ENCODE results near the gene DRC1.

The DRC1 gene

DNA sequence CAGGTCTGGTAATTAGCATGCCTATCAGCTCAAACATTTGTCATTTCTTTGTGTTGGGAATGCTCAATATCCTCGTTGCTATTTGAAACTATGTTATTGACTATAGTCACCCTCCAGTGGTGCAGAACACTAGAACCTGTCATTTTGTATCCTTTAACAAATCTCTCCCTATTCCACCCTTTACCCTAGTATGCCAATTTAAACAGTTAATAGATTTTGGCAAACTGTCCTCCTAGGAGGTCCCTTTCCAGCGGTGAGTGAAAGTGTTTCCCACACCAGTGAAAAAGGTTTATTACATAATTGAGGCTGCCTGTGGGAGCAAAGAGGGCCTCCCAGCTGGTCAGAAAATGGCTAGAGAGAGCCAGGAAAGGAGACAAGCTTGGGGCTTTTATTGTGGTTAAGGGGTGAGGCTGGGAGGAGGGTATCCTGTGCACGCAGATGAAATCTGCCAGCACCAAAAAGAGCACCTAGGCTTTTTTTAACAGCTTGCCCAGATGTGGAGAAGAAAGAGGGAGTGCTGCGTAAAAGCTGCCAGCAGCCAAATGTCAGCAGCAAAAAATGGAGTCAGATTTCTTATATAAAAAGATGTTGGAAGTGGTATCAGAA lies 1.8 kb upstream of the DRC1 start:
- DNase-seq (ENCODE audit: low spot score), result no peak

DNA sequence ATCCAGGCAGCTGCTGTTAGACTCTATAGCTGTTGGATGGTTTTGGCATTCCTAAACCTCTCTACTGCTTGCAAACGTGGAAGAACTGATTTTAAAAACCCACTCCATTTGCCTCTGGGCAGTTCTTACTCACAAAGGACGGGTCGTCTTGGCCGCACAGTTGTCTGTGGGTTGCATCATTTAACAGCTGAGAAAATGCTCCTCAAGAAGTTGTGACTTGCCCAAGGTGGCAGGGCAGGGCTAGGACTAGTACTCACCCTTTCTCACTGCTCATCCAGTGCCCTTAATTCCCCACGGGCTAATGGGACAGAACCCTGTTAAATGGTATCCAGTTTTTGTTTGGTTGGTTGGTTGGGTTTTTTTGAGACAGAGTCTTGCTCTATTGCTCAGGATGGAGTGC lies 997 bp upstream of the DRC1 start:
- DNase-seq (ENCODE audit: low spot score), result no peak

DNA sequence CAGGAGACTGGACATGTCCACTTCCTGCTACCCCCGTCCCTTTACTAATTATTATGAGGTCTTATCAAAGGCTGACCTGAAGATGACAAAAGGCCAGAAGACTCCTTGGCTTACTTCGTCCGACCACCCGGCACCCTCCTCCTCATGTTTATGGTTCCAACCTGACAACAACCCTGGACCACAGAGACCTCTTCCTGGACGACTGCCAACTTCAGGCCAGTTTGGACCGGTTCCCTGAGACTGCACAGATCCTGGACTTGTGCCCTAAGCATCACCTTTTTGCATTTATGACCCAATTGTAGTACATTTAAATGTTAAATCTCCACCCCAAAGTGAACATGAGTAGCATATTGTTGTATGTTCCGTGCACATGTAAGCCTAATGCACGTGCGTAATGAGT lies 5.8 kb downstream of the DRC1 start:
- DNase-seq (ENCODE audit: low spot score), result no peak

DNA sequence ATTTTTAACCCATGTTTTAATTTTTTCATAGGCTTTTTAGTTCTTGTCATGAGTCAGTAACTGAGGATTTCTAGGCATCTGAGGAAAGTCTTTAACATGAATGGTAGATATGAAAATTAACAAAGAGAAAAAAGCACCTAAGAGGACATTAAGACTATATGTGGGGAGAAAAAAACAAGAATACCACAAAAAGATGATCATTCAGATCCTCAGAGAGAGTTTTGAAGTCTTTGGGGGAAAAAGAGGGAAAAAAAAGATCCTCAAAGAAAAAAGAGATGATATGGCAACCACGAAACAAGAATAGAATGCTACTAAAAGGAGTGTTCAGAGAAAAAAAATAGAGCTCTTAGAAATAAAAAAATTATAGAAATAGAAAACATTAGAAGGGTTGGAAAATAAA lies 8.1 kb downstream of the DRC1 start:
- DNase-seq (ENCODE audit: low spot score), result no peak

DNA sequence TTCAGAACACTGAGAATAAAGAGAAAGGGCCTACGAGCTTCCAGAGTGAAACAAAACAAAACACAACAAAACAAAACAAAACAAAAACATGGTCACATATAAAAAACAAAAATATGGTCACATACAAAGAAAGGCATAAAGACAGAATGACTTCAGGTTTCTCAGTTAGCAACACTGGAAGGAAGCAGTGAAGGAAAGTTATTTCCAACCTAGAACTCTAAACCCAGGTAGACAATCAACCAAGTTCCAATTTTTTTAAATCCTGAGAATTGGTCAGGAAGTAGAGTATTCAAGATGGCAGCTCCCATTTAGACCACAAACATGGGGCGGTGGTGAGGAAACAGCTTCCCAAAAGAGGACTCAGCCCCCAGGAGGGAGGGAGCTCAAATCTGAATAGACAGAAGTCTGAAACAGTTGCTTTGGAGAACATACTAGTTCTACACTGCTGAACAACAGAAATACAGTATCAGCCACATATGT lies 9.1 kb downstream of the DRC1 start:
- DNase-seq (ENCODE audit: low spot score), result no peak

DNA sequence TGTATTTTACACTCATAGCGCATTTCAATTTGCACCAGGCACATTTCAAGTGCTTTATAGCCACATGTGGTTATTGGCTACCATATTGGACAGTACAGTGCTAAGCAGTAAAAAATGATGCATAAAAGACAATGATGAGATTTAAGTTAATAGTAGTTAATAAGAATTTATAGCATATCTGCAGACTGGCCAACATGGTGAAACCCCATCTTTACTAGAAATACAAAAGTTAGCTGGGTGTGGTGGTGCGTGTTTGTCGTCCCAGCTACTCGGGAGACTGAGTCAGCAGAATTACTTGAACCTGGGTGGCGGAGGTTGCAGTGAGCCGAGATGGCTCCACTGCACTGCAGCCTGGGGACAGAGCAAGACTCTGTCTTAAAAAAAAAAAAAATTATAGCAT lies 9.7 kb downstream of the DRC1 start:
- DNase-seq (ENCODE audit: low spot score), result no peak

DNA sequence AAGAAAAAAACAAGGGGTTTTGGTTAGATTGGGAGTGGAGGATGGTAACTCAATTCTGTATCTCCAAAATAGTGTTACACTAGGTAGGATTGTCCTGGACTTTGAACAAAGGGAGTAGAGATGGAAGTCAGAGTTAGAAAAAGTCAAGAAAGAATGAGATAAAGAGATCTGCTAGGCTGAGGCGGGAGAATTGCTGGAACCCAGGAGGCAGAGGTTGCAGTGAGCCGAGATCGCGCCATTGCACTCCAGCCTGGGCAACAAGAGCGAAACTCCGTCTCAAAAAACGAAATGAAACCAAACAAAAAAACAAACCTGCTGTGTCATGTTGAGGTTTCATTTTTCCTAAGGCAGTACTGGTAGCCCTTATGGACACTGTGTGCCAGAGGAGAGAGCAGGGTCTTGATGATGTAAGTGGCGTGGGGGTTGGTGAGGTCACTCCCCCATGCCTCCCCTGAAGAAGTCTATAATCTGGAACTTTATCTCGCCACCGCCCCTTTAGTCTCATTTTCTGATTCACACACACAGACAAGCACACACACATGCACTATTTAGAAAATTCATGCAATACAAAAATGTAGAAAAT lies 10.5 kb downstream of the DRC1 start:
- no peak for DNase-seq (ENCODE audit: low spot score)

DNA sequence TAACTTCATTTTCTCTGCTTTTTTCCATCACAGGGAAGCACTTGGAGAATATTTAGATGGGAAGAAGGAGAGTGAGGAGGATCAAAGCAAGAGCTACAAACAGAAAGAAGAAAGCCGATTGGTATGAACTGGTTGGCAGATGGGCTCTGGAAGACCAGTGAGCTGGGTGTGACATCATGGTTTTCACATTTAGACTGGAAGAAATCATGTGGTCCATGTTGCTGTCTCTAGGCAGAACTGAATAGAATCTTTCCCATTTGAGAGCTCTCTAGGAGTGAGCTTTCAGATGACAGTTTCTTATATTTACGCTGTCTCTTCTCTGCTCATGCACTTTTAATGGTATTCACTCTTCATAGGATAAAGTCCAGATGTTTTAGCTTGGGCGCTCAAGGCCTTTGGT lies 12.6 kb downstream of the DRC1 start:
- DNase-seq (ENCODE audit: low spot score), result no peak

DNA sequence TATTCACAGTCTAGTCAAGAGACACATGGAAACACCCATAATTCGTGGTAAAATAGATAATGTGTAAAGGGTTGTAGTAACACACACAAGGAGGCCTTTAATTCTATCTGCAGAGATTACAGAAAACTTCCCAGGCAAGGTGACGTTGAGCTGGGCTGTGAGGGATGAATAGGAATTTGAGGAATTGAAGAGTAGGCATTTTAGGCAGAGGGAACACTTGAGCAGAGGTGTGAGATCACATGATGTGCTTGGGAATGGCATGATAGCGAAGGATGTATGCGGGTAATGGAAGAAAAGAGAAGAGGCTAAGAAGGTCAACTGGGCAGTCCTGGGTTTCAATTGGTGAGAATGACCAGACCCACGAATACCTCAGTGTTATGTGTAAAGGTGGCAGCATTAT lies 20.2 kb downstream of the DRC1 start:
- no peak for DNase-seq (ENCODE audit: low spot score)

DNA sequence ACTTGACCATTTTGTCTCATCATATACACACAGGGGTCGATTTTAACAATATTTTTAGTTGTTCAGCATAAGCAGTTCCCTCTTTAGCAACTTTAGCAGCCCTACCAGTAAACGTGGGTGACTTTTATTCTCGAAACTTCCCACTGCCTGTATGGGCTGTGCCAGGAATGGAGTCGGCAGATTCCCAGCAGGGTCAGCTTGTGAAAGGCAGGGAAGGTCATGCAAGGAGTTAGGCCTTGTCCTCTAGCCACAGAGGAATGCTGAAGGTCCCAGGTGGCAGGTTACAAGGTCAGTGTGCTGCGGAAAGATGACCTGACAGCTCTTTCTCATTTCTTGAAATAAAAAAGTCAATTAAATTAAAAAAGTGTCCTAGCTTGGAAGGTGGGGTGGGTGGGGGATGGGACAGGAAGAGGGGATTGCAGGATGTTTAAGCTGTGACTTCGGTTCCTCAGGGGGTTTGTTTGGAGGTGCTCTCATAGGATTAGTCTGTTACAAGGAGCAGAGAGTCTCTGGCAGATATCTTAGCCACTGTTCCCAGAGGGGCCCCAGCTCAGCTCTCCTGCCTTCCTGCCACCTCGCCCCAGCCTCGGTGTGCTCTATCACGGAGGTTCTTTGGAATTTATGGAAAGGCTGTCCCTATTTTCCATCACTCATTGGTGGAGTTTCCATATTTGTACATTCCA lies 21.4 kb downstream of the DRC1 start:
- no peak for DNase-seq (ENCODE audit: low spot score)

DNA sequence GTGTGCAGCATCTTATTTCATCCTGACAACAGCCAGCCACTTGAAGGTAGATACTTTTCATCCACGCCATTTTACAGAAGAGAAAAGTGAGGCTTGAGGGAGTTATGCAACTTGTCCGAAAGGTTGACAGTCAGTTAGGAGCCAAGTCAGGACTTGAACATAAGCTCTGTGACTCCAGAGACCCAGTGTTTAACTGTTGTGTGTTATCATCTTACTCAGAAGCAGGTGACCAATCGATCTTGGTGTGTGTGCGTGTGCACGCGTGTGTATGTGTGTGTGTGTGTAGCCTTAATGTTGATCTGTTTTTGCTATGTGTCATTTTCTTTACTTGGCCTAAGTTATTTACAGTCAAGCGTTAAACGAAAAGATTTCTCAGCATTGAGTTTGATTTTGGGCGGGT lies 22.0 kb downstream of the DRC1 start:
- DNase-seq (ENCODE audit: low spot score), result no peak

DNA sequence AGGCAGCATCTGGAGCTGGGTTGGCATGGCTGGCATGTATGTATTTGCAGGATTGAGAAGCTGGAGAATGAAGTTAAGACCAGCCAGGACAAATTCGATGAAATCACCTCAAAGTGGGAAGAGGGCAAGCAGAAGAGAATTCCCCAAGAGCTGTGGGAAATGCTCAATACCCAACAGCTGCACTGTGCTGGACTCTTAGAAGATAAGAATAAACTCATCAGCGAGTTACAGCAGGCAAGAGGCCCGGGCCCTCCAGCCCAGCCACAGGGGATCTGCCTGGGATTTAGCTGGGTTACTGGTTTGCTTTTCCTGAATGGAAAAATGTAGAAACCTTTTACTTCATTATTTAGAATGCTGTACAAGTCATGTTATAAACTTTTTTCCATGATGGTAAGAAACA lies 22.5 kb downstream of the DRC1 start:
- no peak for DNase-seq (ENCODE audit: low spot score)

DNA sequence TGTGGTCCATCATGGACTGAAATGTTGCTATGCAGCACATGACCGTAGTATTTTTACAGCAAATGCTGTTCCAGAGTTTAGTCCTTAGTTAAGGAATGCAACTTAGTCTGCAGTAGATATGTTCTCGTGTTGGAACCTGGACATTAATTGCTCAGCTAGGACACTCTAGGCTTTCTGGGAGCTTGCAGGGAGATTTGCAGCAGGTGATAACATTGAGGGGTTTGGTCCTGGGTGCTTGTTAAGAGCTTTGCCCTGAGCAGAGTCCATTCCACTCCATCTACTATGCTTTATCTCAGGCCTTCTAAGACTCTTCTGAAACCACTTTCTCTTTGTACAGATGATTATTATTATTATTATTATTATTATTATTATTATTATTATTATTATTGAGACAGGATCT lies 27.1 kb downstream of the DRC1 start:
- no peak for DNase-seq (ENCODE audit: low spot score)

DNA sequence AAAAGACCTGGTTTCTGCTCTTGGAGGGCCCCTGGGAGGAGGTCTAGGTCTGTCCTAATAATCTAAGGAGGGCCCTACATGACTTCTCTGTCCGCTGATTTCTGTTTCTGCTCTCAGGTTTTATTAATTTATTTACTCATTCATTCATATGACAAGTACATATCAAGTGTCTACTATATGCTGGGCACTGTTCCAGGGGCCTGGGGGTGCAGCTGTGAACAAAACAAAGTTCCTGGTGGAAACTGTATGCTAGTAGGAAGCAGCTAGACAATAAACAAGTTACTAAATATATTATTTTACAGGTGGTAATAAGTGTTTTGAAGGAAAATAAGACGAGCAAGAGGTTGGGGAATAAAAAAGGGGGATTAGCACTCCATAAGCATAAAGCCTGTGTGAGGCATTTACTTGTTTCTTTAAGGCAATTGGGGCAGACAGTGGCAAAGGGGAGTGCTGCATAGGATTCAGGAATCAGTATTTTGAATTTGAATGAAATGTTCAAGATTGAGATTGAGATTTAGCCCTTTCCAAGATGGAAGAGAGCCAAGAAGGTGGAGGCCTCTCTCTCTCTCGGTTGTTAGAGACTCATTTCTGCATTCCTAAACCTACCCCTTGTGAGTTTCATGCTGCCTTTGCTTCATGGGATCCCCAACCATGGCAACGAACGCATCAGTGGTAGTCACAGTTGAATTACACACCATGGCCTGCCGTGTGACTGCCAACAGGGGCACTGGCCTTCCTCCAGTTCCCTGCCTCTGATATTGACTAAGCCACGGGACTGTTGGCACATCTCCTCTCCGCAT lies 28.3 kb downstream of the DRC1 start:
- no peak for DNase-seq (ENCODE audit: low spot score)

DNA sequence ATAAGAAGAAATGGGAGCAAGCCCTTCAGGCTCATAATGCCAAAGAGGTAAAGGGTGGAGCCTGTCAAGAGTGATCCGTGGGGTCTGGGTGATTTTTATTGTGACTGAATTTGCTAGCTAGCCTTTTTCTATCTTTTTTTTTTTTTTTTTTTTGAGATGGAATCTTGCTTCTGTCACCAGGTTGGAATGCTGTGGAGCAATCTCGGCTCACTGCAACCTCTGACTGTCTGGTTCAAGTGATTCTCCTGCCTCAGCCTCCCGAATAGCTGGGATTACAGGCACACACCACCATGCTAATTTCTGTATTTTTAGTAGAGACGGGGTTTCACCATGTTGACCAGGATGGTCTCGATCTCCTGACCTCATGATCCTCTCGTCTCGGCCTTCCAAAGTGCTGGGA lies 29.1 kb downstream of the DRC1 start:
- DNase-seq (ENCODE audit: low spot score), result no peak

DNA sequence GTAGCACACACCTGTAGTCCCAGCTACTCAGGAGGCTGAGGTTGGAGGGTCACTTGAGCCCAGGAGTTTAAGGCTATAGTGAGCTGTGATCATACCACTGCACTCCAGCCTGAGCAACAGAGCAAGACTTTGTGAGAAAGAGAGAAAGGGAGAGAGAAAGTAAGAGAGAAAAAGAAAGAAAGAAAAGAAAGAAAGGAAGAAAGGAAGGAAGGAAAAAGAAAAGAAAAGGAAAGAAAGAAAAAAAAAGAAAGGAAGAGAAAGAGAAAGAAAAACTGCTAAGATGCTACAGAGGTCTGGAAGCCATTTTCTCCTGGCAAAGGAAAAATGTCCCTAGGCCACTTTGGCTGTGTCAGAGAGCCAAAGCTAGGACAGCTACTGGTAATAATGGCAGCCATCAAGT lies 30.6 kb downstream of the DRC1 start:
- DNase-seq (ENCODE audit: low spot score), result no peak

DNA sequence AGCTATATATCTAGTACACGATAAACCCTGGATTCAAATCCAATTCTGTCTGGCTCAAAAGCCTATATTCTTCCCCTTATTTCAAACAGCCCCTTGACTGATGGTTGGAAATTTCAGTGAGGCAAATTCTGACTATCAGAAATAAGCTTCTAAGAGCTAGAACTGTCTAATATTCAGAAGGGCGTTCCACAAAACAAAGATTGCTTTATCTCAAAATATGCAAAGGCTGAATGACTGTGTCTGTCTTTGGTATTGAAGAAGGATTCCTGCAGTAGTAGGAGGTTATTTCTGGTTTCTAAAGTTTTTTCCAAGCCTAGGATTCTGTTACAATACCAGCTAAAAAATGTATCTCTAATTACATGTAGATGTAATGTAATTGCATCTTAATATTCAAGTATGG lies 31.1 kb downstream of the DRC1 start:
- no peak for DNase-seq (ENCODE audit: low spot score)

DNA sequence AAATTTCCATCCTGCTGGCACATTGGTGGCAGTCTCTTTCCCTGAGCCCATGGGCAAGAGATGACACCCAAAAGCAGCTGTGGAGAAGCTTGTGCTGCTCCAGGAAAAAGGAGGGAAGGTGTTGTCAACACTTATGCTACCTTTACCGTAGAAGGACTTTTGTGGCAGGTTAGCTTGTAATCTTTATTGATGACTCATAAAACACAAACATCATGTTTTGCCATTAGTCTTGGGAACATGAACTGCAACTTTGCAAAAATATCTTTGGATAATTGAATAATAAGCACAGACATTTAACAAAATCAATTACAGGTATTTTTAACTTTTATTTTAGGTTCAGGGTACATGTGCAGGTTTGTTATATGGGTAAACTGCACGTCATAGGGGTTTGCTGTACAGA lies 33.4 kb downstream of the DRC1 start:
- DNase-seq (ENCODE audit: low spot score), result no peak

DNA sequence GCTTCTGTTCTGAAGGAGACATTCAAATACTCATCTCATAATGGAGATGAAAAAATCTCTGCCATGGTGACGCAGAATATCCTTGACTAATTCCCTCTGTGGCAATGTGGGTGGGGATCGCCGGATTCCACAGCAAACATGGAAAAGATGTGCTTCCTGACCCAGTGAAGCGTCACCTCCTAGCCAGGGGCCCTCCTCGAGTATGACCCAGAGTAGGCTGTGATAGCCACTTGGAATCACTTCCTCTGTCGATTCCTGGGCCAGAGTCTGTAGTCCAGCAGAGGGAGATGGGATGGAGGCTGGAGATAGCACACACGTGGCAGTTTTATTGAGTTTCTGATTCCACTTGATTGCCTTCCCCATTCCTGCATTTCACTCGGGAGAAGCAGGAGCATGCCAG lies 36.8 kb downstream of the DRC1 start:
- no peak for DNase-seq (ENCODE audit: low spot score)

DNA sequence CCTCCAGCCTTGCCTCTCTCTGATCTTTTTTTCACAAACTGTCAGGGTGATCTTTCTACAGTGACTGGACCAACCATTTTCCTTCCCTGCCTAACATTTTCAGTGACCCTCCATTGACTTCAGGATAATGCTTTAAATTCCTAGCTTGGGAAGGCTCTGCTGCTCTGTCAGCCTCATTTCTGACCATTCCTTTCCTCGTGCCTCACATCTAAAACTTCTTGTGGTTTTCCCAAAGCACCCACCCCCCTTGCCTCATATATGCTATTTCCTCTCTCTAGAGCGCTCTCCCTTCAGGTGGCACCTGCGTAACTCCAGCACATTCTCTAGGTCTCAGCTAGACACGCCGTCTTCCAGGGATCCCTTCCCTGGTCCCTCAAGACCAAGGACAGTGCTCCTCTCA lies 37.2 kb downstream of the DRC1 start:
- DNase-seq (ENCODE audit: low spot score), result no peak

DNA sequence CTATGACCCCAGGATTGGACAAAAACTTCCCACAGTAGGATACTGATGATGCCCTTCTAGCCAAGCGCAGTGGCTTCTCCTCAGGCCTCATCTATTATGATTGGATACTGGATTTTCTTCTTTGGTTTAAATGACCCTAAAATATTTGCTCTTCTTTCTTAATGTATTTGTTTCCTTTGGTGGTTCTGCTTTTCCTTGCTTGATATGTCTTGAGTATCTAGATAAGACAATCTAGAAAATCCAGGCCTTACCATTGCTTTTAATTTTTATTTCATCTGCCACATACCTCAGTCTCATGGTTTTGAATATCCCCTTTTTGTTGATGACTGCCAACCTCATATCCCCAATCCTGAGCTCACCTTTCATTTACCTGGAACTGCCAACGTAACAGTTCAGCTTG lies 40.6 kb downstream of the DRC1 start:
- DNase-seq (ENCODE audit: low spot score), result no peak

DNA sequence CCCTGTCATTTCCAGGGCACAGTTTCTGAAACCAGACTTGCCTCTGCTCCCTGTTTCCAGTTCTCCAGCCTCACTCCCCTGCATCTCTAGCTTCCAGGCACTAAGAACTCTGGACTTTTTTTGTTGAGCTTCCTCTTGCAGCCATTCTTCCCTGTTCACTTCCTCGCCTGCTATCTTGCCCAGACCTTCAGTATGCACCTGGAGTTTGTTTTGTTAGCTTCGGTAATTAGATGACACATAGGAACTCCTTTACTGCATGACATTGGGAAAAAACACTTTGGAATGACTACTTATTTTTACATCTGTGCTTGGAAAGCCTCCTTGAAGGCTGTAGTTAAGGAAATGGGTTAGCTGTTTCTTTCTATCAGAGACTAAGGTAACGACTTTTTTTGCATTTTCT lies 41.0 kb downstream of the DRC1 start:
- no peak for DNase-seq (ENCODE audit: low spot score)

DNA sequence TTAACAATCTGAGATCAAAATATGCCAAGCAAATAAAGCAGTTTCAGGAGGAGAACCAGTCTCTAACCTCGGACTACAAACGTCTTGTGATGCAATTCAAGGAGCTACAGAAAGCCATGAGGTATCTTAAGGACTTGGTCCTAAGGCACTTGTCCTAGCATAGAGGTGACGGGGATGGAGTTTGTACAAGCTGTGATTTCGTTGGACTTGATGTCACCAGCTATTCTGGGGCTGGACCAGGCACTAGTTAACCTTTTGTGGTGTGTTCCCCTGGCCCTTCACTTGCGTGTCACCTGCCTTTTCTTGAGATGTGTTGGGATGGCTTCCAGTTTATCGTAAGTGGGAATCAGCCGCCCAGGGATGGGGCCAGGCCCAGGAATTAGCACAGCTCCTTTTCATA lies 42.5 kb downstream of the DRC1 start:
- no peak for DNase-seq (ENCODE audit: low spot score)
